Natural killer cell treated with Interleukin-12 subunit alpha and Interleukin-12 subunit beta and Interleukin-15 and Interleukin-18, amount 100 ng/mL, for 72 hours (primary cell): ENCODE data around the gene SNHG17. TPM values are rescaled to one million over a fixed set of nuclear protein-coding genes. Genes with fewer than 3 reads are reported as not detected.

Experiments used
- total RNA-seq, 2 donors: library from RNA; stranded (reverse); gene quantifications; one replicate each; pipeline ENCODE4 v1.2.3, GENCODE V29; 2022

SNHG17 gene
- total RNA-seq, 2 donors from 2014 or later = 71.4 to 182 TPM

Other genes starting within 250 kb of the SNHG17 start
- gene KIAA1755, start 174.6 kb downstream of the SNHG17 start, total RNA-seq = not detected
- gene BPI, start 131.2 kb downstream of the SNHG17 start, total RNA-seq = not detected
- not detected for gene LBP, start 88.8 kb downstream of the SNHG17 start, total RNA-seq
- gene RALGAPB, start 37.5 kb upstream of the SNHG17 start, total RNA-seq = 10 to 100 TPM; 37.7 to 41.4 TPM
- gene ADIG, start 145.9 kb upstream of the SNHG17 start, total RNA-seq = under 1 TPM in 1 of 2 donors, not detected in 1; 0.89 TPM
- gene ARHGAP40, start 166.5 kb upstream of the SNHG17 start, total RNA-seq = not detected